ENCODE measurements around the gene NUDT1. TPM values are rescaled to one million over a fixed set of nuclear protein-coding genes. Genes with fewer than 3 reads are reported as not detected.

The NUDT1 gene
- total RNA-seq, 2 donors from 2014 or later = 12.4 to 18.6 TPM

DNA sequence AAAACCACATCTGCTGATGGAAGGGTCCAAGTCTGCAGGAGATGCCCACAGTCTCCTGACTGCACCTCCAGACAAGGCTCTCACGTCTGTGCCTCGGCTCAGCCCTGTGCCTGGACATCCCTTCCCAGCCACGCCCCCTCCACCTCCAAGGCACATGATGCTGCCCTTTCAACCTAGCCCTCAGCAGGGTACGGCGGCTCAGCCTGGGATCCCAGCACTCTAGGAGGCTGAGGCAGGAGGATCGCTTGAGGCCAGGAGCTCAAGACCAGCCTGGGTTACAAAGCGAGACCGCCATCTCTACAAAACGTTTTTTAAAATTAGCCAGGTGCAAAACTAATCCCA lies 23.6 kb upstream of the NUDT1 start:
- intact Hi-C loops (cut with DNase I) = no loop called here
- no peak for DNase-seq (ENCODE audit: low spot score)

DNA sequence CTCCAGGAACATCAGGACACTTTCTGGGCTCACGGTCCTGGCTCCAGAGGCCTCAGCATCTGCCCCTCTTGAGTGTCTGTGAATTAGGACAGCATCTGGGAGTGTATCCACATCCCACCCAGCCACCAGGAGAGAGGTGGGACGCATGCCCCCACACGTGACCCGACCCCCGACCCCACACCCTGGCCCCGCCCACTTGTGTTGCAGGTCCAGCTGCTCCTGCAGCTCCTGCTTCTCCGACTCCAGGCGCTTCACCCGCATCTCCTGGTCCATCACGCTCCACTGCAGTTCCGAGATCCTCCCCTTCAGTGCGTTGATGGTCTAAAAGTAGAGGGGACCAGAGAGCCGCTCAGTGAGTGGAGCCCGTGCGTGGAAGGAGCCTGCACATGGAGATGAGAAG lies 22.9 kb upstream of the NUDT1 start:
- intact Hi-C loops (cut with DNase I) = no loop called here

DNA sequence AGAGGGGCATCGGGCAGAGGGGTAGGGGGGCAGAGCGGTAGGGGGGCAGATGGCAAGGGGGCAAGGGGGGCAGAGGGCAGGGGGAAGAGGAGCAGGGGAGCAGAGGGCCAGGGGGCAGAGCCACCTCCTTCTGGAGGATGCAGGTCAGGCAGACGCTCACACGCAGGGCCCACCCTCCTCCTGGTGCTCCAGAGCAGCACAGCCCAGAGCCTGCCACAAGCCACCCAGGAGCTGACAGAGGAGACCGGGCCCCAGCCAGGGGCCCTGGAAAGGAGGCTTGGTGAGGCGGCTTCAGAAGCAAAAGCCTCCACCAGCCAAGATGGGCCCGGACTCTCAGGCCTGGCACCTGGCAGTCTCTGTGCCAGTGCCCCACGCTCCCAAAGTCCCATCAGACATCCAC lies 22.4 kb upstream of the NUDT1 start:
- intact Hi-C loops (cut with DNase I) = no loop called here
- no peak for DNase-seq (ENCODE audit: low spot score)

More for the DNA sequence above, 22.9 kb upstream of the NUDT1 start:
- no peak for DNase-seq (ENCODE audit: low spot score)

DNA sequence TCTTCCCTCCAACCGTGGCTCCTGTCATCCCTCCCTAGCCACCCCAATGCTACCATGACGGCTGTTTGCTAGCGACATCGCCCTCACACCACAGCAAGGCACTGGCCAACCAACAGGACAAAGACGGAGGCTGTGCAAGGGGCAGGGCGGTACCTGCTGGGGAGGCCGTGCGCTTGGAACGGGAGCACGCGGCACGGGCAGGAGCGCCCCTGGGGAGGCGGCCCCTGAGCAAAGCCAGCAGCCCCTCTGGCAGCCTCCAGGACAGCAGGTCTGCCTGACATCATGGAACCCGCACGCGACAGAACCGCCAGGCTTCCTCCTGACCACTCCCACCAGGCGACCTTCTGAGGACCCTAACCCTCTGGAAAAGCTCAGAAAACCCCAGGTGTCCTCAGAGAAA lies 22.0 kb upstream of the NUDT1 start:
- DNase-seq (ENCODE audit: low spot score) = no peak

DNA sequence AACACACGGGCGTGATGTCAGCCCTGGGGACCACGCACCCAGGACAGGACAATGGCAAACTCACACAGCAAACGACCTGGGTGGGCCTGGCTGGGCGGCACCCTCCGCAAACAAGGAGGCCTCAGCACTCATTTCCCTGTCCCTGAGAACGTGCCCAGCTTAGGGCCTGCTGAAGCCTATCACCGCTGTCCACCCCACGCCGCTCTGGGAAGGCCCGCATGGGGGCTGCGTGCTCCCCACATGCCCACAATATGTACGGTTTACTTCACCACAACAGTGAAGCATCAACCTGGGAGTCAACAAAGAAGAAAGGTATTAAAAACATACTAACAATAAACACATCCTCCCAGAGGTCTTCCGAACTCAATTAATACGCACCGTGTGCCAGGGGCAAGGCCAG lies 21.5 kb upstream of the NUDT1 start:
- DNase-seq (ENCODE audit: low spot score) = no peak
- intact Hi-C loops (cut with DNase I) = no loop called here

More for the DNA sequence above, 22.0 kb upstream of the NUDT1 start:
- intact Hi-C loops (cut with DNase I) = no loop called here

DNA sequence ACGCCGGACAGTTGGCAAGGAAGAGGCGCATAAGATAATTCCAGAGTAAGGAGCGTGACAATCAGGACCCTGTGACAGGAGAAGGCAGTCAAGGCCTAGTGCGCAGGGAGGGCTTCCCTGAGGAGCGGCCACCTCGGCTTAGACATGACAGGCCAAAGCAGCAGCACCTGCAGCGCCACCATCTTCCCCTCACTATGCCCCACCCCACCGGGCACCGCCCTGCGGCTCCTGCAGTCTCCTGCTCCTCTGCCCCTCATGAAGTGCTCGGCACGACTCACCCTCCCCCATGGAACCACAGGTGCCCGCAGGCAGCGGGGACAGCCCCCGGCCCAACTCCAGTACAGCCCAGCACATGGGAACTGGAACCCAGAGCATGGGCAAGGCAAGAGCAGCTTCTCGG lies 21.1 kb upstream of the NUDT1 start:
- intact Hi-C loops (cut with DNase I) = no loop called here
- no peak for DNase-seq (ENCODE audit: low spot score)

DNA sequence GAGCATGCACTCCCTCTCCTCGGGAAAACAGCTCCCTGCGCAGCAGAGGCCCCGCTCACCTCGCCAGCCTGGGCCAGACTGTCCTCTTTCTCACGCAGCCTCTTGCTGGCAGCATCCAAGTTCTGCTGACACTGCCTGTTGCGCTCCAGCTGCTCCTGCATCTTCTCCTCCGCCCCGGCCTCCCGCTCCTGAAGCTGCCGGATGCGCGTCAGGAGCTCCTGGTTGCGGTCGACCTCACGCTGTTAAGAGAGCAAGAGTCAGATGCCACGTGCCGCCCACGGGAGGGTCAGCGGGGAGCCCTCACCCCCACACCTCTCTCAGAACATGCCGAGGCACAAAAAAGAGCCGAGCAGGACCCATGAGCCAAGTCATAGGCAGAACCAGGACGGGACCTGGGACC lies 19.5 kb upstream of the NUDT1 start:
- intact Hi-C loops (cut with DNase I) = no loop called here
- no peak for DNase-seq (ENCODE audit: low spot score)

DNA sequence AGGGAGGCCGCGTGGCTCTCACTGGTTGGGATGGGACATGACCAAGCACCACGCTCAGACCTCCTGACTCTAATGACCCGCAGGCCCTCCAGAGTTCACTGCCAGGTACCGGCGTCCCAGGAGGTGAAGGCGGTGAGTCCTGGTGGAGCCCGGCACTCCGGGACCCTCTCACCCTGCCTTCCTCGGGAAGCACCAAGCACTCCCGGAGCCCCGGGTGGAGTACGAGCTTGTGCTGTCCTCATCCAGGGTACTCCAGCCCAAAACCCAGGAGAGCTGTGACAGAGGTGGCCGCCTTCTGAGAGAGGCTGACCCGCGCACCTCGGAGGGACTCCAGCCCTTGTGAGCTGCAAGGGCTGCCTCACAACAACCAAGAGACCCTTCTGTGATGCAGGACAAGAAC lies 18.7 kb upstream of the NUDT1 start:
- intact Hi-C loops (cut with DNase I) = no loop called here
- no peak for DNase-seq (ENCODE audit: low spot score)

DNA sequence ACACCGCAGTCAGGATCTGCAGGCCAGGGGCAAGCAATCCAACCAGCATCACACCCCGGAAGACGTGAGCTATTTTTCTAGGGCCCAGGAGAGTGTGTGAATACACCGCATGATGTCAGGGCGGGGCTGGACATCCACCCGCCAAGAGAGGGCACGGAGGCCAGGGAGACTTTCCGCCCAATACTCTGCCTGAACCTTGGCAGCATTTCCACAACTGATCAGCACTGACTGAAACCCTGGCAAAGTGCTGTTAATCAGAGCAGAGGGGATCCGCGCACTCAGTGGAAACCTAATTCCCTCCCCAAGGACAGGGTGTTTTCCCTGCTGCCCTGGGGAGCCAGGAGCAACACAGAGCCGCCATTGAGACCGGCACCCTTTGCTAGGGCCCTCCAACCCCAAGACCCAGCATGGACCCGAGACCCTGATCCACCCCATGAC lies 17.5 kb upstream of the NUDT1 start:
- intact Hi-C loops (cut with DNase I) = no loop called here
- DNase-seq (ENCODE audit: low spot score) = no peak

DNA sequence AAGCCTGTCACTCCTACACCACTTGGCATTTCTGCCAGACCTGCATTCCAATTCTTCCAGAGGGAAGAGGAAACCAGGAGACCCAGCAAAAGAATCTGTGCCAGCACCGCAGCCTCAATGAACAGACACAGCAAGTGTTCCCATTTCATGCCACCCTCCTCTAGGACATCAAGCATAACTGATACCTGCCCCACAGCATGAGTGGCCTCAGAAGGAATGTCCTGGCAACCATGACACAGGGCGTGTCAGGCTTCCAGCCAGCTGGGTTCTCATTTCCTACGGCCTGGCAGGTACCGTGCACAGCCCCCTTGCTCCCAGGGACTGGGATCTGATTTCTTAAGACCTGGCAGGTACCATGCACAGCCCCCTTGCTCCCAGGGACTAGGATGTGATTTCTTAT lies 17.1 kb upstream of the NUDT1 start:
- DNase-seq (ENCODE audit: low spot score) = no peak
- intact Hi-C loops (cut with DNase I) = no loop called here

DNA sequence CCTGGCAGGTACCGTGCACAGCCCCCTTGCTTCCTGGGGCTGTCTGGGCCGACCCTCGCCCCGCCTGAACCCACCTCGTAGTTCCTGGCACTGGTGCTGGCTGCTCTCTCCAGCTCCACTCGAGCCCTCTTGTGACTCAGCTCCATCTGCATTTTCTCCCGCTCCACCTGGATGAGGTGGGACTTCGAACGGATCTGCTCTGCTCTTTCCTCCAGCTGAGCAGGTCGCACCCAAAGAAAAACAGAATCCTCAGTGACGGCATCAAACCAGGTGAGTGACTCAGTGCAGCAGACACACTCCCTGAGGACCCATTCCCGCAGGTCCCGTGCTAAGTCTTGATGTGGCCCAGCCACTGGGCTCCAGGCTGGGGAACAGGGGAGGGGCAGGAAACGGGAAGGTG lies 16.7 kb upstream of the NUDT1 start:
- intact Hi-C loops (cut with DNase I) = no loop called here
- DNase-seq (ENCODE audit: low spot score) = no peak

DNA sequence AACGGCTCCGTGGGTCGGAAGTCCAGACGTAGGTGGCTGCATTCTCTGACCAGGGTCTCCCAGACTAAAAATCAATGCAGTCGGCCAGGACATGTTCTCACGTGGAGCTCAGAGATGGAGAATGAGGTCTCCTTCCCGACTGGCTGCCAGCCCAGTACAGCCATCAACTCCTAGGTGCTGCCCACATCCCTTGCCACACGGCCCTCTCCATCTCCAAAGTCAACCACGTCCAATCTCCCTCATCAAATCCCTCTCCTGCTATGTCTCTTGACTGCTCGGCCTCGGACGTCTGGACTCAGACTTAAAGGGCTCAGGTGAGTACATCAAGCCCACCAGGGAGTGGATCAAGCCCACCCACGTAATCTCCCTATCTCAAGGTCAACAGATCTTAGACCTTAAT lies 16.2 kb upstream of the NUDT1 start:
- no peak for DNase-seq (ENCODE audit: low spot score)
- intact Hi-C loops (cut with DNase I) = no loop called here

DNA sequence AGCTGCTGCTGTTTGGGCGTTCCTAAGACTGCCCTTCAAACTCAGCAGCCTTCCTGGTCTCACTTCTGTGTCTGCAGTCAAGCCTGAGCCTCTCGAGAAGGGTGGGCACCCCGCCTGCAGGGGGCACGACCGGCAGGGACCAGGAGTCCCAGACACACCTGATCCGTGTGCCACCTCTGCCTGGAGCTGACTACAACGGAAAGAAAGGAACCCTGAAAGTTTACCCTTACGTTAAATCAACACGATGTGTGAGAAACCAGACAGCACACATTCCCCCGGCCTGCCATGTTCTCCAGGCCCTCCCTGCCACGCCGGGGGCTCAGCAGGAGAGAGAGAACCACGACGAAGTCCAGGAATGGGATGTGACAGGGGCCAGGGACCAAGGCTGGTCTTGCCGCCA lies 14.3 kb upstream of the NUDT1 start:
- DNase-seq (ENCODE audit: low spot score) = no peak
- intact Hi-C loops (cut with DNase I) = no loop called here

DNA sequence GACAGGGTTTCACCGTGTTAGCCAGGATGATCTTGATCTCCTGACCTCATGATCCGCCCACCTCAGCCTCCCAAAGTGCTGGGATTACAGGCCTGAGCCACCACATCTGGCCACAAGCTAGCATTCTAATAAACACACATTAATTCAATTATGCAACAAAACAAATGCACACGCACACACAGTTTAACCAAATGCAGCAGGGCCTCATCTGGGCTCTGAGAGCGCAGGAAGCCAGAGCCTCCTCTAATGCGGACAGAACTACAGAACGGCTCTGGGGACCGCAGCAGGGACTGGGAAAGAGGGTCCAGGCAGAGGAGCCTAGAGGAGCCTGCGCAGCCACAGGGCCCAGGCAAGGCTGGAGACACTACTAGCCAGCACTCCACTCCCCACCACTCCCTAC lies 13.1 kb upstream of the NUDT1 start:
- no peak for DNase-seq (ENCODE audit: low spot score)
- intact Hi-C loops (cut with DNase I) = no loop called here

DNA sequence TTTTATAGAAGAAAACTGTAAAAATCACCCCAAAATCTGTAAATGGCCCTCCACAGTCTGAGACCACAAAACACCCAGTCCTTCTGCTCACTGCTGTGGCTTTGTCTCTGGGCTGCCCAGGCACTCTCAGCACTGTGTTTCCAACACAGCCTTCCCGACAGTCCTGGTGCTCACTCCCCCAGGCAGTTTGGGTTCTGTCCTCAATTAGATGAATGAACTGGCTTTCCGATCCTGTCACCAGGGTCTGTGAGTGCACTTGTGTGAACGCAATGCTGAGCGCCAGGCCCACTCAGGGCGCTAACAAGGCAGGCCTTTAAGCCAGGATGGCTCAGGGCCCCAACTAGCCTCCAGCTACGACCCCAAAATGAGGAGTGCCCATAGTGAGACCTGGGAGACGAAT lies 12.6 kb upstream of the NUDT1 start:
- intact Hi-C loops (cut with DNase I) = no loop called here
- DNase-seq (ENCODE audit: low spot score) = no peak

DNA sequence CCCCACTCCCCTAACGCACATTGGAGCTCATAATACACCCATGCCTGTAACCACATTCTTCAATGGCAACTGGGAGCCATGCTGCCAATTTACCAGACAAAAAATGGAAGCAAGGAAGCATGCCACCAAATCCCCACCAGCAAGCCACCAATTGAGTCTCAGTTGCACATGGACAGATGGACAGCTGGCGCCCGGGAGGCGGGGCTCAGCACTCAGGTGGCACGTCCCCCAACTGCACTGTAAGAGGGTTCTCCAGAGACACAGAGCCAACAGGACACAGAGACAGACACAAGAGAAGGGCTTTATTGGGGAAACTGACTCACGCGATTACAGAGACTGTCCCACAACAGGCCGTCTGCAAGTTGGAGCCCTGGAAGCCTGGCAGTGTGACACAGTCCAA lies 11.8 kb upstream of the NUDT1 start:
- intact Hi-C loops (cut with DNase I) = loop anchor here in 1 of 2 donors (5.0 kb wide), 1 partner anchor 127 kb away; no protein-coding TSS in a partner anchor
- DNase-seq (ENCODE audit: low spot score) = no peak

DNA sequence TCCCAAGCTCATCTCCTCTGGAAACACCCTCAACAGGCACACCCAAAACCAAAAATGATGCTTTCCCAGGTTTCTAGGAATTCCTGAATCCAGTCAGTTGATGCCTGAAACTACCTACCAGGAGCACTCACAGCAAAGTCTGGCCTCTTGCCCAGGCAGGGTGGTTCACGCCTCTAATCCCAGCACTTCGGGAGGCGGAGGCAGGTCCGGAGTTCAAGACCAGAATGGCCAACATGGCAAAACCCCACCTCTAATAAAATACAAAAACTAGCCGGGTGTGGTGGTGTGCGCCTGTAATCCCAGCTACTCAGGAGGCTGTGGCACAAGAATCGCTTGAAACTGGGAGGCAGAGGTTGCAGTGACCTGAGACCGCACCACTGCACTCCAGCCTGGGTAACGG lies 11.1 kb upstream of the NUDT1 start:
- no peak for DNase-seq (ENCODE audit: low spot score)
- intact Hi-C loops (cut with DNase I) = loop anchor here in 1 of 2 donors (5.0 kb wide), 1 partner anchor 126 kb away; no protein-coding TSS in a partner anchor

DNA sequence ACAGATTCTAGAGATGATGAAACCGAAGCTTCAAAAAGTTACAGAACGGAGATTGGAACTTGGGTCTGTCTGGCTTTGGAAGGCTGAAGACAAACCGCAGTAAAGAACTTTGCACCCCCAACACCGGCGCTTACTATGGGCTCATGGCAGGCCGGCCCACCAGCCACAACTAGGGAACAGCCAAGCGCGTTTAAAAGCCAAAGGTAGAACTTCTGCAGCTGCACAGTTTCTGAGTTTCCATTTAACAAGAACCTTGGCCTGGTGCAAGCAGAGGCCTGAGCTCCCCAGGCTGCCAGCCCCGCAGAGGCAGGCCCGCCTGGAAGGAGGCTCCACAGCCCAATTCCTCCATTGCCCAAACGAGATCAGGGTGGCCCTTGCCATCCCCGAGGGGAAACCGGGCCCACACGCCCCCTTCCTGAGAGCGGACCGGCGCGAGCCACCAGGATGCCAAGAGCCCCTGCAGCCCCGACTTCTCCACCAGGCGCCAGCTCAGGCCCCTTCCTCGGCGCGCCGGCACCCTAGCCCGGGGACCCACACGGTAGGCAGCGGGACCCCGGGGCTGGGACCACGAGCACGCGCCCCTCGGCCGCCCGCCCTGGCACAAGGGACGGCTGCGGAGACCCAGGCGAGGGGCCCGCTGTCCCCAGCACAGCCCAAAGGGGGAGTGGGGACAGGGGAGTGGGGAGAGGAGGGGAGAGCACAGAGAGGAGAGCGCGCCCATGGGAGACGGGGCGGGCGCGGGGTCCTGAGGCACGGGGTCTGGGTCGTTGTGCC lies 9.8 kb upstream of the NUDT1 start:
- DNase-seq (ENCODE audit: low spot score) = no peak
- intact Hi-C loops (cut with DNase I) = loop anchor here in 1 of 2 donors (5.0 kb wide), 1 partner anchor 125 kb away; no protein-coding TSS in a partner anchor

DNA sequence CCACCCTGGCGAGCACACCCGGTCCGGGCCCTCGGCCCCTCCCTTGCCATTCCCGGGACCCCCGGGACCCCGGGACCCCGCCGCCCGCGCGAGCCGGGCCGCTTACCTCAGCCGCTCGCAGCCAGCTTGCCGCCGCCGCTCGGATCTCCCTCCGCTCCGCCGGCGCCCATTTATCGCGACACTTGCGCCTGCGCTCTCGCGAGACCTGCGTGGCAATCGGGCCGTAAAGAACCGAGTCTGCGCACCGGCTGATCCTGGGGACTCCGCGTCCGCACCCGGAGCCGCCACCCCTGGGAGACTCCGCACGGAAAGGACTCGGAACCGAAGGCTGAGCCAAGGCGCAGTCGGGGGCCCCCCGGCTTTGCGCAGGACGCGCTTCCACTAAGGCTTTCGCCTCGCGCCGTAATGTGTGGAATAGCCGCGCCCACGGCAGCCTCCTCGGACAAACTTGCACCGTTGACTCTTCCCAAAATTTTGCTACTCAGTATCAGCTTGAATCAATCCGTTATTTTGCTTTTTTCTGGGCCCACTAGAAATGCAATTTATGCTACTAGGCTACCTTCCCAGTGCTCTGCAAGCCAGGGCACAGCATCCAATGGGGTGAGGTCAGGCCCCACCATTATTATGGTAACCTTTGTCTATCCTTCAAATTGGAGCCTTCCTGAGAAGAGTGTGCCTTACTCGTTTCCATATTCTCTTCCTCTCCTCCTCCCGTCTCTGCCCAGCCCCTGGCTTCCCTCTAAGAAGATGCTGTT lies 9.1 kb upstream of the NUDT1 start, which contains the start of gene MAD1L1:
MAD1L1 (minus strand) TSS at position 180 of the 755 bp plus-strand sequence. CDS start 2,812 bp downstream, outside the sequence.
- intact Hi-C loops (cut with DNase I) = loop anchor here in 1 of 2 donors (5.0 kb wide), 1 partner anchor 124 kb away; no protein-coding TSS in a partner anchor
- peak; percentile 98 for DNase-seq (ENCODE audit: low spot score)

DNA sequence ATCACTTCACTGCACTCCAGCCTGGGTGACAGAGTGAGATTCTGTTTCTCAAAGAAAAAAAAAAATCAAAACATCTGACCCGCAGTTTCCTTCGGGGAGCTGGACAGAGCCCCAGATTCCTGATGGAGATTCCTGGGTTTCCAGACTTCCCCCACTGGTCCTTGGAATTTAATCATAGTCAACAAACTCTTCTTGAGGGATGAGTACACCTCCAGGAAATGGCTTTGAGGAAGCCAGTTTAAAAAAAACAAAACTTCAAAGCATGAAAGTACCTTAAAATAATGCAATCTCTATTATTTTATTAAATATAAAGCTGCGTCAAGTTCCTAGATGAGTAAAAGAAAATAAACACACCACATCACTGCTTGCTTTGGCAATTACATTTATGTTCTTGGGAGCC lies 8.1 kb upstream of the NUDT1 start:
- no peak for DNase-seq (ENCODE audit: low spot score)
- intact Hi-C loops (cut with DNase I) = loop anchor here in 1 of 2 donors (5.0 kb wide), 1 partner anchor 123 kb away; no protein-coding TSS in a partner anchor
